H1 (cell line): ENCODE measurements around the gene KIAA0586. TPM values are rescaled to one million over a fixed set of nuclear protein-coding genes. Genes with fewer than 3 reads are reported as not detected.

Experiments
- BACH1 ChIP-seq: IDR thresholded peaks from 2 replicates; pipeline ENCODE4 v1.6.1; 2012; ENCODE audit warnings: low read length, improper control_type of control experiment
- RFX5 ChIP-seq: IDR thresholded peaks from 2 replicates; pipeline ENCODE4 v1.6.1; 2011; ENCODE audit warnings: low read depth, low read length, improper control_type of control experiment, borderline replicate concordance
- TEAD4 ChIP-seq: IDR thresholded peaks from 2 replicates; pipeline ENCODE4 v1.6.1; 2012; ENCODE audit warnings: low read depth, low read length, inconsistent platforms, mixed read lengths
- polyA plus RNA-seq, 7 experiments: library from polyadenylated mRNA; depleted of rRNA in 3 of 7; stranded (reverse) in 5 of 7; unstranded in 2 of 7; fragments of >200 nt in 5 of 7; fragments of 200-250 nt in 2 of 7; gene quantifications; 1 replicate in 5 of 7; 2 replicates in 1 of 7; 4 replicates in 1 of 7; pipeline versions ENCODE4 v1.2.1 to v1.2.3, GENCODE V29; 2011 to 2013; ENCODE audit warnings: missing spikeins in 2 of 7, mixed read lengths in 2 of 7
- total RNA-seq: library from RNA; stranded (reverse); fragmentation: NEBNext Ultra II Directional; extraction: Animal tissue kit (Norgen Biotek cat#: 25700); gene quantifications from 2 replicates; pipeline ENCODE4 v1.2.1, GENCODE V29; 2021
- TF ChIP-seq, protein P1 (sequence below): IDR thresholded peaks from 2 replicates; pipeline ENCODE4 v1.6.1; 2012; ENCODE audit warnings: inconsistent platforms

The KIAA0586 gene
- total and polyA plus RNA-seq, 2 of the 8 experiments (the other 6 are each of a cell fraction or from before 2014, with no cell fraction given): 7.2 to 24.8 TPM

DNA sequence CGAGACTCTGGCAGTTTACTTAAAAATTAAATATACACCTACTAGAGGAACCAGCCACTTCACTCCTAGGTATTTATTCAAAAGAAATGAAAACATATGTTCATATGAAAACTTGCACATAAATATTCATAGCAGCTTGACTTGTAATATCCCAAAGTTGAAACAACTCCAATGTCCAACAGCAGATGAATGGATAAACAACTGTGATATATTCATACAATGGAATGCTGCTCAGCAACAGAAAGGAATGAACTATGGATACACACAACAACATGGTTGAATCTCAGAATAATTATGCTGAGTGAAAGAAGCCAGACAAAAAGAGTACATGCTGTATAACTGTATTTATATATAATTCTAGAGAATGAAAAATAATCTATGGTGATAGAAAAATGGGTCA lies 156.9 kb downstream of the KIAA0586 start (continued):
- no peak for TF ChIP-seq RFX5
- TF ChIP-seq, protein P1, sequence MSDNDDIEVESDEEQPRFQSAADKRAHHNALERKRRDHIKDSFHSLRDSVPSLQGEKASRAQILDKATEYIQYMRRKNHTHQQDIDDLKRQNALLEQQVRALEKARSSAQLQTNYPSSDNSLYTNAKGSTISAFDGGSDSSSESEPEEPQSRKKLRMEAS: no peak
- no peak for TF ChIP-seq TEAD4
- TF ChIP-seq BACH1: no peak
